GM18868 (cell line): ENCODE measurements around the gene ANAPC13.

Experiments used
- ATAC-seq: cut with Tn5 transposase; IDR thresholded peaks from one replicate; pipeline ENCODE4 v1.9.1; 2021; ENCODE audit warnings: mild to moderate bottlenecking, moderate library complexity; ENCODE audit not compliant: unreplicated experiment

Gene ANAPC13

GRCh38 chr3:134485718-134486576, at the start of gene ANAPC13, which contains the start of gene CEP63:
Gene ANAPC13 (minus strand): TSS chr3:134485985. CDS start chr3:134482904, 3,081 bp downstream.
Gene CEP63 (plus strand): TSS chr3:134486057. CDS start chr3:134495321, 9,264 bp downstream.
- peak; percentile 82 for ATAC-seq

- ATAC-seq, result no peak
These were observed 49.6 kb upstream of the ANAPC13 start for GRCh38 chr3:134535186-134535970.

GRCh38 chr3:134533493-134533892, 47.7 kb upstream of the ANAPC13 start:
- no peak for ATAC-seq

- no peak for ATAC-seq
These were observed 41.9 kb upstream of the ANAPC13 start for GRCh38 chr3:134527538-134528186.

- no peak for ATAC-seq
These were observed 41.3 kb upstream of the ANAPC13 start for GRCh38 chr3:134527037-134527436.

- no peak for ATAC-seq
These were observed 40.5 kb upstream of the ANAPC13 start for GRCh38 chr3:134526319-134526718.

GRCh38 chr3:134525293-134525692, 39.5 kb upstream of the ANAPC13 start:
- ATAC-seq, result no peak

- no peak for ATAC-seq
These were observed 36.8 kb upstream of the ANAPC13 start for GRCh38 chr3:134522541-134522940.

- ATAC-seq, result no peak
These were observed 32.0 kb upstream of the ANAPC13 start for GRCh38 chr3:134517791-134518190.

GRCh38 chr3:134516905-134517304, 31.1 kb upstream of the ANAPC13 start:
- ATAC-seq, result no peak

GRCh38 chr3:134511500-134511899, 25.7 kb upstream of the ANAPC13 start:
- ATAC-seq, result no peak

- ATAC-seq, result no peak
These were observed 19.7 kb upstream of the ANAPC13 start for GRCh38 chr3:134505485-134505884.

GRCh38 chr3:134504132-134504531, 18.3 kb upstream of the ANAPC13 start:
- ATAC-seq, result no peak

- ATAC-seq, result no peak
These were observed 17.5 kb upstream of the ANAPC13 start for GRCh38 chr3:134503266-134503665.

- no peak for ATAC-seq
These were observed 10.8 kb upstream of the ANAPC13 start for GRCh38 chr3:134496471-134497071.

GRCh38 chr3:134495980-134496379, 10.2 kb upstream of the ANAPC13 start:
- no peak for ATAC-seq

- no peak for ATAC-seq
These were observed 8.7 kb upstream of the ANAPC13 start for GRCh38 chr3:134494495-134494894.

- peak; percentile 32 for ATAC-seq
These were observed 1.6 kb upstream of the ANAPC13 start for GRCh38 chr3:134487406-134487805.

GRCh38 chr3:134486577-134487041, 824 bp upstream of the ANAPC13 start:
- peak; percentile 6 for ATAC-seq

GRCh38 chr3:134485075-134485717, 589 bp downstream of the ANAPC13 start:
- peak; percentile 7 for ATAC-seq
